ENCODE results near the gene APLP1. TPM values are rescaled to one million over a fixed set of nuclear protein-coding genes. Genes with fewer than 3 reads are reported as not detected.

APLP1 gene
- total RNA-seq, 1 experiment from 2014 or later: 36.9 TPM

GRCh38 chr19:35889370-35890112 lies 21.2 kb downstream of the APLP1 start:
- Histone ChIP-seq H4K8ac (replicated peaks; ENCODE audit: insufficient read length, low read depth, low read length) (no peak overlapping the region), H3T11ph (ENCODE audit: low read length) (no peak overlapping the region), H2BK12ac (ENCODE audit: insufficient read length, low read depth, low read length) (no peak overlapping the region)

More at GRCh38 chr19:35889370-35890112, 21.2 kb downstream of the APLP1 start:
- Histone ChIP-seq H3K79me1 (ENCODE audit: insufficient read depth, low read depth, low read length, poor library complexity, severe bottlenecking) (no peaks in the 10 kb centered on the region), H3K23ac (ENCODE audit: insufficient read length, low read depth, low read length) (no peak overlapping the region), H4K91ac (ENCODE audit: insufficient read length, low read depth, low read length) (no peak overlapping the region), H4K5ac (ENCODE audit: insufficient read length, low read depth, low read length) (no peak overlapping the region), H3K9me3 (ENCODE audit: control insufficient read depth, low read depth, low read length) (no peaks in the 10 kb centered on the region), H4K20me1 (ENCODE audit: control insufficient read depth, insufficient read depth, insufficient read length) (no peaks in the 10 kb centered on the region), H3K4me1 (ENCODE audit: insufficient read depth, low read length) (no peaks in the 10 kb centered on the region), H3K4ac (ENCODE audit: low read depth, low read length) (no peak overlapping the region), H3K14ac (ENCODE audit: insufficient read depth, low read length) (no peak overlapping the region), H3K79me2 (ENCODE audit: insufficient read depth, low read length) (no peaks in the 10 kb centered on the region), H3K18ac (ENCODE audit: insufficient read length, low read depth, low read length) (no peak overlapping the region), H2AFZ (ENCODE audit: low read length) (no peak overlapping the region), H3K27me3 (ENCODE audit: insufficient read depth, low read length) (no peaks in the 10 kb centered on the region), H2BK15ac (ENCODE audit: low read depth, low read length) (no peak overlapping the region), H2BK20ac (ENCODE audit: low read depth, low read length, poor library complexity, severe bottlenecking) (no peak overlapping the region), H3K4me2 (ENCODE audit: insufficient read depth, insufficient read length, low read length) (no peak overlapping the region), H2BK5ac (ENCODE audit: insufficient read length, low read length) (no peak overlapping the region), H3K23me2 (ENCODE audit: insufficient read length, low read depth, low read length, poor library complexity, severe bottlenecking) (no peaks in the 10 kb centered on the region), H2BK120ac (ENCODE audit: low read depth, low read length, poor library complexity, severe bottlenecking) (no peak overlapping the region), H3K9ac (ENCODE audit: extremely low read depth, insufficient read length, low read length) (no peak overlapping the region), H2AK5ac (ENCODE audit: insufficient read length, low read length) (no peak overlapping the region), H3K56ac (ENCODE audit: insufficient read length, low read depth, low read length) (no peak overlapping the region), H3K27ac (ENCODE audit: insufficient read length, low read depth, low read length) (no peak overlapping the region)
- H3K27ac Mint-ChIP-seq: no peak overlapping the region
- no peaks in the 10 kb centered on the region for H3K4me1 Mint-ChIP-seq
- WGBS (ENCODE audit: extremely low coverage, insufficient read length, low lambda C conversion rate): no CpG with 5 or more reads among the region's 18 CpGs
- no peaks in the 10 kb centered on the region for H3K27me3 Mint-ChIP-seq (ENCODE audit: low read depth)
- peaks cover 36 to 68% (median 62%) of the 10 kb centered on the region in 3 experiments for H3K36me3 Mint-ChIP-seq (ENCODE audit: insufficient read depth in 1 of 3, low read depth in 3 of 3)
- no peak for TF ChIP-seq CTCF (conservative IDR thresholded peaks at IDR 0.05)
- no peak overlapping the region for H3K4me3 Mint-ChIP-seq
- H3K9me3 Mint-ChIP-seq: no peaks in the 10 kb centered on the region
- DNase-seq: no peak
